ENCODE results near the gene TAF5L.

DNA sequence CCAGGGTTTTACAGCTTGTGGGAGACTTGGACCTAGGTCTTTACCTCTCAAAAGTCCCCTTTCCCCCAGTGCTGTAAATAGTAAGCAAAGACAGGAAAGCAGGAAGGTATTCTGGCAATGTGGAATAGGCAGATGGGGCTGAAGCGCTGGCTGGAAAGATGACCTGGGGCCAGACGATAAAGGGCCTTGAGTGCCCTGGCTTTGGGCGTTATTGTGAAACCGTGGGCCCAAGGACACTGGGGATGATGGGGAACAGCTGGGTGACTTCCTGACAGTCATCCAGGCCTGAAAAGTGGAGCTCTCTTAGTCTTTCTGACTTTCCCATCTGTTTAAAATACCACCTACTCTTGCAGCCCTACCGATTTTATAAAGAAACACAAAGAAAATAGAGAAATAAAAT is 16.5 kb upstream of the TAF5L start:
- TF ChIP-seq CTCF (conservative IDR thresholded peaks at IDR 0.05) (no peak), EZH2 (IDR thresholded peaks at IDR 0.05; ENCODE audit: low read depth) (no peak)

All from PC-9 (cell line).